Panc1 (cell line): ENCODE measurements around the gene ORC5. TPM values are rescaled to one million over a fixed set of nuclear protein-coding genes. Genes with fewer than 3 reads are reported as not detected.

ENCODE experiments used
- ATAC-seq: fragments of 200-7000 bp; cut with Tn5 transposase; 2 replicates; pipeline ENCODE4 v1.9.1; 2020; ENCODE audit warnings: mild to moderate bottlenecking, moderate library complexity
- BruUV-seq: library from RNA; stranded (reverse); fragments of 400-500 nt; replicated peaks from 2 replicates; lab custom pipeline; 2021; lab: Mats Ljungman, UMichigan
- CTCF ChIA-PET: fragments of 300-600 bp; sonication (Branson Sonifier 250); formaldehyde crosslinking; loops from one replicate; lab custom pipeline; 2022; ENCODE audit warnings: antibody characterized with exemption; lab: Charles Lee
- POLR2A ChIA-PET: fragments of 300-600 bp; sonication (Branson Sonifier 250); formaldehyde crosslinking; loops from one replicate; lab custom pipeline; 2022; ENCODE audit warnings: antibody characterized with exemption; lab: Charles Lee
- DNase-seq: peaks from one replicate; pipeline ENCODE4 v3.0.0-alpha.2; 2010; ENCODE audit warnings: low read depth, low spot score
- H3K27ac ChIP-seq: 2 replicates; pipeline ENCODE4 v1.5.1; 2011; ENCODE audit warnings: mild to moderate bottlenecking, low read length, inconsistent platforms
- H3K27me3 ChIP-seq: fragments of 200-500 bp; sonication (Bioruptor generic); 2 replicates; pipeline ENCODE4 v1.6.0; 2014; ENCODE audit warnings: low read length, inconsistent platforms; ENCODE audit not compliant: control insufficient read depth, insufficient read depth
- H3K36me3 ChIP-seq: fragments of 200-500 bp; sonication (Bioruptor generic); 2 replicates; pipeline ENCODE4 v1.5.1; 2014; ENCODE audit warnings: inconsistent platforms, mild to moderate bottlenecking, low read length, moderate library complexity; ENCODE audit not compliant: control insufficient read depth, insufficient read depth
- H3K4me1 ChIP-seq: 2 replicates; pipeline ENCODE4 v1.5.1; 2011; ENCODE audit warnings: inconsistent platforms, mild to moderate bottlenecking, low read length, moderate library complexity; ENCODE audit not compliant: control insufficient read depth, insufficient read depth
- H3K4me3 ChIP-seq, 2 experiments: 2 replicates each; pipeline ENCODE4 v1.5.1; 2011 to 2012; ENCODE audit warnings: low read depth in 2 of 2, low read length in 2 of 2, mild to moderate bottlenecking in 2 of 2, inconsistent platforms in 1 of 2, moderate library complexity in 1 of 2
- H3K9me3 ChIP-seq: fragments of 200-500 bp; sonication (Bioruptor generic); 2 replicates; pipeline ENCODE4 v1.5.1; 2014; ENCODE audit warnings: low read depth, mild to moderate bottlenecking, inconsistent platforms, low read length, moderate library complexity; ENCODE audit not compliant: control insufficient read depth, insufficient read depth
- CTCF ChIP-seq: fragments of 450-650 bp; IDR thresholded peaks from 2 replicates; pipeline ENCODE4 v1.5.1; 2017; ENCODE audit warnings: mild to moderate bottlenecking
- POLR2AphosphoS5 ChIP-seq: IDR thresholded peaks from 2 replicates; pipeline ENCODE4 v1.6.1; 2012; ENCODE audit warnings: mild to moderate bottlenecking, low read depth, low read length, moderate library complexity
- REST ChIP-seq, 2 experiments: IDR thresholded peaks; 2 replicates each; pipeline ENCODE4 v1.6.1; 2011 to 2012; ENCODE audit warnings: low read depth in 2 of 2, control low read depth in 1 of 2, low read length in 1 of 2, mild to moderate bottlenecking in 1 of 2, moderate library complexity in 1 of 2; ENCODE audit not compliant: insufficient read depth in 1 of 2
- SIN3A ChIP-seq: IDR thresholded peaks from 2 replicates; pipeline ENCODE4 v1.6.1; 2012; ENCODE audit warnings: low read depth, mild to moderate bottlenecking, low read length, moderate library complexity, borderline replicate concordance; ENCODE audit not compliant: insufficient read depth
- TCF7L2 ChIP-seq: IDR thresholded peaks from 2 replicates; pipeline ENCODE4 v1.6.1; 2011; ENCODE audit warnings: mild to moderate bottlenecking, low read depth, low read length, inconsistent platforms
- in situ Hi-C: cut with HindIII; loops from 2 replicates; pipeline ENCODE4 v1.10.0; 2016; ENCODE audit warnings: low sequenced_read_pairs, low pct_unique_long_range_greater_than_20kb
- intact Hi-C: fragments of 100-400 bp; cut with micrococcal nuclease; formaldehyde crosslinking; loops from one replicate; pipeline ENCODE4 v1.10.0; 2022; ENCODE audit not compliant: unreplicated experiment
- total RNA-seq: library from RNA; stranded (reverse); gene quantifications from one replicate; pipeline ENCODE4 v1.2.1, GENCODE V29; 2021; ENCODE audit not compliant: unreplicated experiment

The ORC5 gene
- total RNA-seq, 1 experiment from 2014 or later = 24.6 TPM

- Histone ChIP-seq H3K4me3 (no peak overlapping the region), H3K36me3 (no peaks in the 10 kb centered on the region), H3K27ac (no peak overlapping the region), H3K27me3 (peaks cover 3% of the 10 kb centered on the region; the same call in 1 of the 2 replicates), H3K4me1 (no peaks in the 10 kb centered on the region), H3K9me3 (no peaks in the 10 kb centered on the region)
- ATAC-seq (no peak), DNase-seq (no peak)
- CTCF ChIA-PET = no interaction called here
- in situ Hi-C loops = no loop called here
- no peak for TF ChIP-seq SIN3A
- no peak for TF ChIP-seq POLR2AphosphoS5
- no peak for TF ChIP-seq REST (IDR thresholded peaks at IDR 0.05; ENCODE audit: insufficient read depth in 1 of 2, low read depth in 2 of 2, low read length in 1 of 2)
- TF ChIP-seq TCF7L2 = no peak
- no peak for TF ChIP-seq CTCF
- POLR2A ChIA-PET = no interaction called here
- no TSS peak for BruUV-seq
- intact Hi-C loops = no loop called here
These were observed 118.2 kb downstream of the ORC5 start for GRCh38 chr7:104089612-104090011.

DNA sequence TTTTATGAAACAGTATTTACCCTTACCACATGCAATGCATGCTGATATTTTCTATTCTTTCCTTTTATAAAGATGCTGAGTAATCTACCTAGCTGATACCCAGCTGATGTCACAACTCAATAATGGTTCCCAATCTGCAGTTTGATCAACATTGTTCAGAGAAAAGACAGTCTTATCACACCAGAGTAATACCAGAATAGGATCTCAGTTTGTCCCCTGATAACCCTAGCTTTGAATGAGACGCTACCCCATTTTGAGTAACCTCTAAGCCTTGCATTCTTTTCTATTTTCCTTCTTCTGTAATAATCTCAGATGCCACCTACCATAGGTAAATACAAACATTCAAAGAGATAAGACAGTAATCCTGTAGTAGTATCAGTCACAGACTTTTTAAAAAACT is 118.8 kb downstream of the ORC5 start:
- ChIA-PET POLR2A (no interaction called here), CTCF (no interaction called here)
- no peak for DNase-seq
- no peak for TF ChIP-seq POLR2AphosphoS5
- no peak for TF ChIP-seq CTCF
- no peak for TF ChIP-seq REST (IDR thresholded peaks at IDR 0.05; ENCODE audit: insufficient read depth in 1 of 2, low read depth in 2 of 2, low read length in 1 of 2)
- ATAC-seq = no peak
- Histone ChIP-seq H3K4me3 (no peak overlapping the region), H3K27ac (no peak overlapping the region), H3K36me3 (no peaks in the 10 kb centered on the region), H3K27me3 (peaks cover 3% of the 10 kb centered on the region; the same call in 1 of the 2 replicates), H3K9me3 (no peaks in the 10 kb centered on the region), H3K4me1 (no peaks in the 10 kb centered on the region)
- BruUV-seq = no TSS peak
- in situ Hi-C loops = no loop called here
- intact Hi-C loops = no loop called here

Other genes starting within 250 kb of the ORC5 start
- gene RELN, start 218.4 kb downstream of the ORC5 start, total RNA-seq = 0.10 TPM
- not detected for gene LHFPL3, start 120.6 kb upstream of the ORC5 start, total RNA-seq